Prostate gland (tissue), 2 donors: ENCODE measurements around the gene THRB.

Source experiments
- CTCF ChIP-seq, 4 experiments: fragments of 200-600 bp in 2 of 4; fragments of 450-650 bp in 2 of 4; sonication (generic) in 2 of 4; IDR thresholded peaks; 1 replicate in 3 of 4; 2 replicates in 1 of 4; pipeline ENCODE4 v1.5.1; 2016 to 2019; ENCODE audit warnings: antibody characterized with exemption in 4 of 4, mild to moderate bottlenecking in 2 of 4, moderate library complexity in 2 of 4
- POLR2A ChIP-seq: fragments of 450-650 bp; IDR thresholded peaks from one replicate; pipeline ENCODE4 v1.6.1; 2016; ENCODE audit warnings: antibody characterized with exemption, mild to moderate bottlenecking

DNA sequence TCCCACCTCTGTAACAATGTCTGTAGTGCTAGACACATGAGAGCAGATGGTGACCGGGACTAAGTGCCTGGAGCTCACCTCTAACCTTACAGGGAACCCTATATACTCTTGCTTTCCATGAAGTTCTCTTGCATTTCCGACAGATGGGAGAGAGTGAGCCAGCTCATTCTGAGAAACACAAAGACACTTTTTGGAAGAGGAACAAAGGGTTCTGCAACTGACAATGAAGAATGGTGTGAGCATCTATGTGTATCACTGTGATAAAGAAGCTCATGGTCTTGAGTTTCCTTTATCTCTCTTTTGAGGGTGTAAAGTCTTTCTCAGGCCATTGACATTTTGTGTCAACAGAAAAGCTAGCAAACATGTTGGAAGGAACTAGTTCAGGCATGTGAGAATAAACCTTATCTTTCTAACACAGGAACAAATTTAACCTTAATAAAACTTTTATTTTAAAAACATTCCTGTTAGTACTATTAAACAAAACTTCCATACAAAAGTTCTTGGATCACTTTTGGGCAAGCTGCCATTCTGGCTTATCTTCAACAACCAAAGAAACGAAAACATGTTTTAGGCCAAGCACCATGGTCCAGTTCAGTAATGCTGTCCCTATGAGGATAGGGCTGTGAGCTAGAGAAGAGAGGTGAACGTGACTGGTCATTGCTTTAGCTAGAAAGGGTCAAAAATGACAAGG, 142.7 kb downstream of the THRB start:
- TF ChIP-seq CTCF (IDR thresholded peaks at IDR 0.05) (no peak), POLR2A (no peak)
